SK-N-SH treated with all-trans-retinoic acid at 6 μM for 48 hours (cell line): ENCODE data around the gene CHRND.

Experiments used
- CSDC2 ChIP-seq: fragments of 250-450 bp; sonication (Bioruptor Pico); IDR thresholded peaks from 2 replicates; pipeline ENCODE4 v1.5.0; 2020; ENCODE audit warnings: mild to moderate bottlenecking, moderate library complexity
- GLIS3 ChIP-seq: fragments of 250-450 bp; sonication (Bioruptor Pico); IDR thresholded peaks from 2 replicates; pipeline ENCODE4 v1.5.0; 2020; ENCODE audit warnings: mild to moderate bottlenecking, moderate library complexity
- OSR1 ChIP-seq: fragments of 250-450 bp; sonication (Bioruptor Pico); IDR thresholded peaks from 2 replicates; pipeline ENCODE4 v1.8.0; 2022; ENCODE audit warnings: moderate library complexity, mild to moderate bottlenecking, inconsistent platforms
- PPARA ChIP-seq: fragments of 250-450 bp; sonication (Bioruptor Pico); IDR thresholded peaks from 2 replicates; pipeline ENCODE4 v1.5.0; 2020; ENCODE audit warnings: mild to moderate bottlenecking, borderline replicate concordance
- ZFP3 ChIP-seq: fragments of 250-450 bp; sonication (Bioruptor Pico); IDR thresholded peaks from 2 replicates; pipeline ENCODE4 v1.5.0; 2020; ENCODE audit warnings: mild to moderate bottlenecking, moderate library complexity

CHRND gene

DNA sequence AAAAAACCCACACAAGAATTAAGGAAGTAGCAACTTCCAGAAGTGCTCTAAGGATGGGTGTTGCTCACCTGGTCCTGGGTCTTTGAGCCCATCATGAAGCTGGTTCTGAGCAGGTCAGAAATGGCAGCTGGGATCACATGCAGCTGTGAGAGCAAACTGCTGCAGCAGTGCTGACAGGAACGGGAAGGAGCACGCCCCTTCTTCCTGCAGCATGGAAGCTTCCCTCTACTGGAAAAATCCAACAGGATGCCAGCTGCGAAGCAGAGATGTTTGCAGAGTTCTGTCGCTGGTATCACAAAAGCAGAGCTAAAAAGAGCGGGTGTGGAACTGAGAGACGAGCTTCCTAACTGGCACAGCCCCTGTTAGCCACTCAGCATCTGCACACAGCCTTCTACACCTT lies 58.3 kb downstream of the CHRND start (continued):
- TF ChIP-seq CSDC2 (CRISPR knock-in tag) (no peak), ZFP3 (CRISPR knock-in tag) (no peak), GLIS3 (no peak), PPARA (CRISPR knock-in tag) (no peak), OSR1 (CRISPR knock-in tag) (no peak)
